H9 (cell line): ENCODE data around the gene KRT80. TPM values are rescaled to one million over a fixed set of nuclear protein-coding genes. Genes with fewer than 3 reads are reported as not detected.

Experiments
- DNase-seq: peaks from one replicate; pipeline ENCODE4 v3.0.0-alpha.2; 2017
- H2AFZ ChIP-seq: one replicate; pipeline ENCODE4 v1.6.1; 2013; ENCODE audit warnings: mild to moderate bottlenecking, low read length, control low read depth, moderate library complexity
- H2AK5ac ChIP-seq: 2 replicates; pipeline ENCODE4 v1.6.1; 2013; ENCODE audit warnings: low read length, control low read depth, mixed read lengths; ENCODE audit not compliant: insufficient read length
- H2BK120ac ChIP-seq: one replicate; pipeline ENCODE4 v1.6.1; 2013; ENCODE audit warnings: low read depth, mild to moderate bottlenecking, low read length, control low read depth, inconsistent platforms; ENCODE audit not compliant: poor library complexity, severe bottlenecking
- H2BK12ac ChIP-seq: 2 replicates; pipeline ENCODE4 v1.6.1; 2013; ENCODE audit warnings: low read length, control low read depth, mixed read lengths, low read depth; ENCODE audit not compliant: insufficient read length
- H2BK15ac ChIP-seq: 2 replicates; pipeline ENCODE4 v1.6.1; 2013; ENCODE audit warnings: low read depth, low read length, control low read depth
- H2BK20ac ChIP-seq: one replicate; pipeline ENCODE4 v1.6.1; 2013; ENCODE audit warnings: low read depth, mild to moderate bottlenecking, low read length, control low read depth, inconsistent platforms; ENCODE audit not compliant: poor library complexity, severe bottlenecking
- H2BK5ac ChIP-seq: 2 replicates; pipeline ENCODE4 v1.6.1; 2013; ENCODE audit warnings: low read length, control low read depth, mixed read lengths; ENCODE audit not compliant: insufficient read length
- H3K14ac ChIP-seq: 2 replicates; pipeline ENCODE4 v1.6.1; 2013; ENCODE audit warnings: low read length, control low read depth; ENCODE audit not compliant: insufficient read depth
- H3K18ac ChIP-seq: 2 replicates; pipeline ENCODE4 v1.6.1; 2013; ENCODE audit warnings: low read depth, mild to moderate bottlenecking, mixed read lengths, low read length, control low read depth; ENCODE audit not compliant: insufficient read length
- H3K23ac ChIP-seq: 2 replicates; pipeline ENCODE4 v1.6.1; 2013; ENCODE audit warnings: low read length, control low read depth, mixed read lengths, low read depth; ENCODE audit not compliant: insufficient read length
- H3K23me2 ChIP-seq: 2 replicates; pipeline ENCODE4 v1.6.1; 2013; ENCODE audit warnings: low read depth, mild to moderate bottlenecking, mixed read lengths, low read length, control low read depth; ENCODE audit not compliant: insufficient read length, poor library complexity, severe bottlenecking
- H3K27ac ChIP-seq: 2 replicates; pipeline ENCODE4 v1.5.1; 2013; ENCODE audit warnings: low read length, control low read depth, mixed read lengths, low read depth; ENCODE audit not compliant: insufficient read length
- H3K27me3 ChIP-seq: 2 replicates; pipeline ENCODE4 v1.6.1; 2013; ENCODE audit warnings: low read length, control low read depth, inconsistent platforms; ENCODE audit not compliant: insufficient read depth
- H3K4ac ChIP-seq: 2 replicates; pipeline ENCODE4 v1.6.1; 2013; ENCODE audit warnings: low read depth, mild to moderate bottlenecking, control low read depth, inconsistent platforms, low read length, moderate library complexity
- H3K4me1 ChIP-seq: 2 replicates; pipeline ENCODE4 v1.6.1; 2013; ENCODE audit warnings: low read length, control low read depth, inconsistent platforms; ENCODE audit not compliant: insufficient read depth
- H3K4me2 ChIP-seq: 2 replicates; pipeline ENCODE4 v1.6.1; 2013; ENCODE audit warnings: low read length, control low read depth, mixed read lengths; ENCODE audit not compliant: insufficient read length, insufficient read depth
- H3K56ac ChIP-seq: 2 replicates; pipeline ENCODE4 v1.6.1; 2013; ENCODE audit warnings: low read depth, mild to moderate bottlenecking, mixed read lengths, low read length, control low read depth; ENCODE audit not compliant: insufficient read length
- H3K79me1 ChIP-seq: 2 replicates; pipeline ENCODE4 v1.6.1; 2013; ENCODE audit warnings: low read depth, mild to moderate bottlenecking, moderate library complexity, low read length, control low read depth, inconsistent platforms; ENCODE audit not compliant: insufficient read depth, poor library complexity, severe bottlenecking
- H3K79me2 ChIP-seq: 2 replicates; pipeline ENCODE4 v1.6.1; 2013; ENCODE audit warnings: low read length, control low read depth, inconsistent platforms; ENCODE audit not compliant: insufficient read depth
- H3K9ac ChIP-seq: 2 replicates; pipeline ENCODE4 v1.6.1; 2013; ENCODE audit warnings: low read length, control low read depth, mixed read lengths; ENCODE audit not compliant: insufficient read length; ENCODE audit errors: extremely low read depth
- H3K9me3 ChIP-seq: one replicate; pipeline ENCODE4 v1.6.1; 2013; ENCODE audit warnings: low read depth, low read length, inconsistent platforms; ENCODE audit not compliant: control insufficient read depth
- H3T11ph ChIP-seq: one replicate; pipeline ENCODE4 v1.6.1; 2013; ENCODE audit warnings: mild to moderate bottlenecking, low read length, control low read depth, inconsistent platforms
- H4K20me1 ChIP-seq: one replicate; pipeline ENCODE4 v1.6.1; 2013; ENCODE audit not compliant: control insufficient read depth, insufficient read length, insufficient read depth
- H4K5ac ChIP-seq: 2 replicates; pipeline ENCODE4 v1.6.1; 2013; ENCODE audit warnings: low read depth, mild to moderate bottlenecking, mixed read lengths, low read length, control low read depth; ENCODE audit not compliant: insufficient read length
- H4K8ac ChIP-seq: replicated peaks from 2 replicates; pipeline ENCODE4 v1.6.1; 2013; ENCODE audit warnings: low read length, control low read depth, mixed read lengths, low read depth; ENCODE audit not compliant: insufficient read length
- H4K91ac ChIP-seq: 2 replicates; pipeline ENCODE4 v1.6.1; 2013; ENCODE audit warnings: low read depth, mild to moderate bottlenecking, moderate library complexity, mixed read lengths, low read length, control low read depth; ENCODE audit not compliant: insufficient read length
- H3K27ac Mint-ChIP-seq, 3 experiments: 2 replicates in 2 of 3; 3 replicates in 1 of 3; pipeline ENCODE4 v1.8.0; 2020 to 2021; ENCODE audit warnings: mixed read lengths in 3 of 3, mild to moderate bottlenecking in 1 of 3, moderate library complexity in 1 of 3
- H3K27me3 Mint-ChIP-seq: 2 replicates; pipeline ENCODE4 v1.8.0; 2021; ENCODE audit warnings: low read depth, mild to moderate bottlenecking, moderate library complexity, mixed read lengths
- H3K36me3 Mint-ChIP-seq, 3 experiments: 2 replicates in 2 of 3; 3 replicates in 1 of 3; pipeline ENCODE4 v1.8.0; 2020 to 2021; ENCODE audit warnings: low read depth in 3 of 3, mixed read lengths in 3 of 3; ENCODE audit not compliant: insufficient read depth in 1 of 3
- H3K4me1 Mint-ChIP-seq, 2 experiments: 2 replicates each; pipeline ENCODE4 v1.8.0; 2020; ENCODE audit warnings: mixed read lengths in 2 of 2
- H3K4me3 Mint-ChIP-seq, 2 experiments: 2 replicates in 1 of 2; 3 replicates in 1 of 2; pipeline ENCODE4 v1.8.0; 2020 to 2021; ENCODE audit warnings: mild to moderate bottlenecking in 2 of 2, mixed read lengths in 2 of 2, moderate library complexity in 1 of 2
- H3K9me3 Mint-ChIP-seq, 2 experiments: 2 replicates in 1 of 2; 3 replicates in 1 of 2; pipeline ENCODE4 v1.8.0; 2020; ENCODE audit warnings: mild to moderate bottlenecking in 2 of 2, mixed read lengths in 2 of 2, moderate library complexity in 1 of 2
- CTCF ChIP-seq: fragments of 200-600 bp; sonication (generic); conservative IDR thresholded peaks from 3 replicates; pipeline ENCODE4 v1.8.0; 2021; ENCODE audit warnings: antibody characterized with exemption, mild to moderate bottlenecking
- WGBS: extraction: QIAGEN DNeasy Blood & Tissue Kit; methylation state at CpG from one replicate; pipeline ENCODE4 v1.1.7; 2013; ENCODE audit warnings: missing lambda C conversion rate, low lambda C conversion rate, mixed read lengths; ENCODE audit not compliant: insufficient read length; ENCODE audit errors: extremely low coverage; 5-methylcytosine and 5-hydroxymethylcytosine counted together
- total RNA-seq: library from RNA; stranded (reverse); gene quantifications from 2 replicates; pipeline ENCODE4 v1.2.1, GENCODE V29; 2021

Gene KRT80
- total RNA-seq, 1 experiment from 2014 or later: not detected

GRCh38 chr12:52151837-52152783 lies 39.7 kb downstream of the KRT80 start:
- H3K27ac Mint-ChIP-seq: peak overlapping the region in 1 of 3 experiments; percentile 84; a peak in 1 of 7 replicates
- Histone ChIP-seq H3K9me3 (no peaks in the 10 kb centered on the region), H3K4me2 (no peak overlapping the region), H2BK15ac (no peak overlapping the region), H2BK5ac (no peak overlapping the region), H3K56ac (no peak overlapping the region), H3K4me1 (no peaks in the 10 kb centered on the region; the same call in 1 of the 2 replicates), H3K23me2 (no peaks in the 10 kb centered on the region), H2AFZ (no peak overlapping the region), H3K23ac (no peak overlapping the region), H2AK5ac (no peak overlapping the region), H3K79me2 (no peaks in the 10 kb centered on the region), H2BK120ac (no peak overlapping the region), H3K9ac (no peak overlapping the region), H2BK12ac (no peak overlapping the region), H3K27ac (no peak overlapping the region), H4K20me1 (no peaks in the 10 kb centered on the region), H3K27me3 (no peaks in the 10 kb centered on the region), H2BK20ac (no peak overlapping the region), H4K8ac (no peak overlapping the region), H3K4ac (no peak overlapping the region), H3K14ac (no peak overlapping the region), H3T11ph (no peak overlapping the region), H4K91ac (no peak overlapping the region), H4K5ac (no peak overlapping the region), H3K79me1 (no peaks in the 10 kb centered on the region), H3K18ac (no peak overlapping the region)
- WGBS: no CpG with 5 or more reads among the region's 63 CpGs
- H3K27me3 Mint-ChIP-seq: peaks cover 6% of the 10 kb centered on the region
- no peaks in the 10 kb centered on the region for H3K36me3 Mint-ChIP-seq
- TF ChIP-seq CTCF: peak; percentile 98
- peaks cover 10 to 27% of the 10 kb centered on the region in 2 experiments for H3K4me1 Mint-ChIP-seq
- peak overlapping the region; percentile 9 to 42; a peak in 3 of 5 replicates for H3K4me3 Mint-ChIP-seq
- no peaks in the 10 kb centered on the region for H3K9me3 Mint-ChIP-seq
- peak; percentile 85 for DNase-seq
